NCI-H524 (cell line): ENCODE data around the gene BEGAIN.

Source experiments
- DNase-seq, 2 experiments: peaks; one replicate each; lab custom pipeline; 2025; lab: John Stamatoyannopoulos, UW

BEGAIN gene

DNA sequence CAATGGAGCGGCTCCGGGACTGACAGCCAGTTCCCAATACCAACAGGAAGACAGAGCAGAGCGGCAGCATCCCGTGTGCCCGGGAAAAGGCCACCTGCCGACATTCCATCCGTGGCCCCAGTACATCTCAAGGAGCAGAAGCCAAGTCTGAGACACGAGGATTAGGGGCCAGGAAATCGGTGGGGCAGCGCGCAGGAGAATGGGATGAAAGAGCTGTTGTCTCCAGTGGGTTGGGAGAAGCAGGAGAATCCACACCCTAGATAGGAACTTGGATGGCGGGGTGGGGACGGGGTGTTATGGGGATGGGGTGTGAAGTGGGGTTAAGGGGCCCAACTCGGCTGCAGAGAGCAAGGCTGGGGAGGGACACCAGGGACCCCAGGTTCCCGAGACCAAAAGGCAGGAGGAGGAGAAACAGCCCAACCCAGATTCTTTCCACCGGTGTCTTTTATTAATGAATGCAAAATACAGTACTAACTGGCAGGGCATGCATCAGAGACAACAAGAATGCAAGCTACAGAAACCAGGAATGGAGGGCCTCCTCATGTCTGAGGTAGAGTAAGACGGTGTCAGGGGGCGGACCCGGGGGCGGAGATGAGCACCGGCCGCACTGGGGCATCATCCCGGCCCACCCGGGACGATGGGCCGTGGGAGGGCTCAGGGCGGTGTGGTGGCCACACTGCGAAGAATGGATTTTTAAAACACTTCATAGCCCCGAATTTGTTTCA is 50.3 kb downstream of the BEGAIN start:
- no peak for DNase-seq

DNA sequence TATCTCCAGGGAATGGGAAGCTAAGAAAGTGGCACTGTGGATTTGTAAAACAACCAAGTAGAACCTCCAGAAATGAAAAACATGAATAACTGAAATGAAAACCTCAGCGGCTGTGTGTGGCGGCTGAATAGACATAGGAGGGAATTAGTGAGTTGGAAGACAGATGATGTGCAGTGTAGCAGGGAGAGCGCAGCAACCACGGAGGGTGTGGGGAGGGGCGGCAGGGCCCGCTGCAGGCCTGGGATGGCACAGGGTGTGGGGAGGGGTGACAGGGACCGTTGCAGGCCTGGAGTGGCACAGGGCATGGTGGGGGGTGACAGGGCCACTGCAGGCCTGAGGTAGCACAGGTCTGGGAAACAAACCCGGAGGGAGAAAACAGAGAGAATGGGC is 51.1 kb downstream of the BEGAIN start:
- no peak for DNase-seq

DNA sequence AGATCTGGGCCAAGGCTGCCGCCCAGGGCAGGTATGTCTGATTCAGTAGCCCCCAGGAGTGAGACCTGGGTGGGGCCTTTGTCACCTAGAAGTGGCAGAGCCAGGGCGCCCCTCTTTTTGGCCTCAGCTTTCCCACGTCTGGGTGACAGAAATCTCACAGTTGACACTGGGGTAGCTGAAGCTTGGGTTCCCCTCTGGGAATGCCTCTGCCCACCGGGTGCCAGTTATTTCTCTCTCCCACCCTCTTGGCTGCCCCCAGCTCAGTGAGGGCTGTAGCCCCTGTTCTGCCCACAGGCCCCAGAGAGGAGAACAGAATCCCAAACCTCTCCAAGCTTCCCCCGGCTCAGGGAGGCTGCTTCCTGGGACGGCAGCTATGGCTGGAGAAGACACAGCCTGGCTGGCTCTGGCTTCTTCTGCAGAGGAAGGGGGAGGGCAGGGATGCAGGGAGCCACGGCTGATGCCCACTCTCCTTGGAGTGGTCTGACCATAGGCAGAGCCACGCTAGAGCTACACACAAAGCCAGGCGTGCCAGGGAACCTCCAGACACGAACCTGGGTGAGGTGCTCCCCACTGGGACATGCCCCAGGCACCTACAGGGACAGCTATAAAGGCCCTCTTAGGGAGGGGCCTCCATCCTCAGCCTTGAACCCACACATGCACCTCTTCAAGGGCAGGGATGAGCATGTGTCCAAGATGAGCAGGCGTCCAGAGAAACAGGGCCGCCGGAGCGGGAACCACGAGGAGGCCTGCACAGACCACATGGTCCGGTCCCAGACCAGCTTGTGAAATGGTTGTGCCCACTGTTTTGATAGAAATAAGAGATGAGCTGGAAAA is 51.7 kb downstream of the BEGAIN start:
- no peak for DNase-seq

DNA sequence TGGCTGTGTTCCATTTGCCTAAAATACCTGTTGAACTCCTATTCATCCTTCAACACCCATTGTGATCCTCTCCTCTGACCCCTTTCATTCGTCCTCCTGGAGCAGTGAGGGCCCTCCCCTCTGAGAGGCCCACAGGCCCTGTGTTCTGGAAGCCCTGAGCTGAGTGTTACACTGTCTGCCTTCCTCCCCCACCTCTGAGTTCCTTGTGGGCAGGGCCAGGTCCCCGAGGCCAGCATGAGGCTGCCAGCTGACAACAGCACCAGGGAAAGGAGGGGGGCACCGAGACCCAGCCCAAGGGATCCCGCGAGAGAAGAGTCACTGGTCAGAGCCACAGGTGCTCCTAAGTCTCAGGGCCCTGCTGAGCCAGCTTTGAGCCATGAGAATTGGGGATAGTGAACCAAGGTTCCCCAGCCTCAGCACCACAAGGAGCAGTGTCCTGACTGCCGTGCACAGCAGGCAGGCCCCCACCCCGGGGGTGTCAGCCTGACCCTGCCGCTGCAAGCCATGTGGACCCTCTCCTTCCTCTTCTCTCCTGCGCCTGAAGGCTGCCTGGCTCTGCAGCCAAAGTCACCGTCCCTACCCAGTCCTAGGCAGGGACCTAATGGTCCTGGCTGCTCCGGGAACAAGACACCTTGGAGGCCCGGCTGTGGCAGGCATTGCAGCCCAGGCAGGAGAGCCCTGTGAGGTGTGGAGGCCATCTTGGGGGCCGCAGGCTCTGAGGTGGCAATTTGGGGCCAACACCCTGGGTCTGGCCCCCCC is 52.5 kb downstream of the BEGAIN start:
- no peak for DNase-seq

DNA sequence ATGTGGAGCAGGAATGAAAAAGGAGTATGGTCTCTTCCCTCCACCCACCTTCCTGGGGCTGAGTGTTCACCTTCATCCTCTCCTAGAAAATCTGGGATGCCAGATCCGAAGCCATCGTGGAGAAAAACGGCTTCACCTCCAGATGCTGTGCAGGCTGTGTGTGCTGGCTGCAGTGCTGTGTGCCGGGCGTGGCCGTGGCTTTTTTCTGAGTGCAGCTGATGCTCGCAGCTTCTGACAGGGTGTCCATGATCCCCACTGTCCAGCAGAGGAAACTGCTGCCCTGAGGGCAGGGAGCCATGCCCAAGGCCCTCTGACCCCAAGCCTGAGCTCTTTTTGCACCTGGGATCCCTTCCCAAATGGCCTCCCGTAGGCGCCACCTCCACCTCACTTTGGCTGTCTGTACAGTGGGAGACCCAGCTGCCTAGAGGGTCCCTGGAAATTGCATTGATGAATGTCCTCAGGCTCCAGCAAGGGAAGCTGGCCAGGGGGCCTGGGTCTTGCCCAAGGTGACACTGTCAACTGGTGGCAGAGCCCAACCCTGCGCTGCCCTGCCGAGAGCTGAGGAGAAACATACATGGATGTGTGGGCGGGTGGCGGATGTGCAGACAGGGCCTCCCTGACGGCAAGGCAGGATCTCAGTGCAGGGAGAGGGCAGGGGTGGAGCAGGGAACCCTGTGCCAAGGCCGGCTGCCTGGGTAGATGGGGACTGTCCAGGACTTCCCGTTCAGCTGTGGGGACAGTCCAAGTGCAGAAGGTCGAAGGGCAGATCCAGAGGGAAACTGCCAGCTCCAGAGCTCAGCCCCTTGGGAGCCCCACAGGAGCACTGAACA is 53.3 kb downstream of the BEGAIN start:
- no peak for DNase-seq

DNA sequence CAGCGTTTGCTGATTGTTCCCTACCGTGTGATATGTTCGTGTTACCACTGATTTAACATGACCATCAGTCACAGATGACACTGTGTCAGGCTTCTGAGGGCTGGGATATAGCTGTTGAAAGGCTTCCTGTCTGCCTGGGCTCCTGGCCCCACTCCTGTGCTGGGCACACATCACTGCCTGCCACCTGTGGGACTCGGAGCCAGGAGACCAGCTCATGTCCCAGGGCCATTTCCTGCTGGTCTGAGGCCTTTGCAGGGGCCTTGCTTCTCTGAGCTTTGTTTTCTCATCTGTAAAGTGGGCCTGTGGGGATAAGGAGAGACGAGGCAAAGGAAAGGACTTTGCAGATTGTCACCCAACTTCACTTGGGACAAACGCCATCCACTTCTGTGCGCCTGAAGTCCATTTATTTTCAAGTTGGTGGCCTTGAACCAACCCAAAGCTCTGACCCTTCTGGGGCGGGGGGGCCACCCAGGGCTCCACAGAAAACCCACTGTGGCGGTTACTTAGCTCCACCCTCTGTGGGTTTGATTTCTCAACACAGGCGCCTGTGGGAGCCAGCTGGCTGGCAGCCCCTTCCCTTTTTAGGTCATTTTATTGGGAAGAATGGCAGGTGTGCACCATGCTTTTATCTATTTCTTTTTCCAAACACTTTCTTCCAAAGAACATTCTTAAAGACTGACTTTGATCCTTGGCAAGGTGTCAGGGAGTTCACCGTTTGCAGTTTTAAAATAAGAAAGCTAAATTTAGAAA is 54.1 kb downstream of the BEGAIN start:
- DNase-seq, result no peak

DNA sequence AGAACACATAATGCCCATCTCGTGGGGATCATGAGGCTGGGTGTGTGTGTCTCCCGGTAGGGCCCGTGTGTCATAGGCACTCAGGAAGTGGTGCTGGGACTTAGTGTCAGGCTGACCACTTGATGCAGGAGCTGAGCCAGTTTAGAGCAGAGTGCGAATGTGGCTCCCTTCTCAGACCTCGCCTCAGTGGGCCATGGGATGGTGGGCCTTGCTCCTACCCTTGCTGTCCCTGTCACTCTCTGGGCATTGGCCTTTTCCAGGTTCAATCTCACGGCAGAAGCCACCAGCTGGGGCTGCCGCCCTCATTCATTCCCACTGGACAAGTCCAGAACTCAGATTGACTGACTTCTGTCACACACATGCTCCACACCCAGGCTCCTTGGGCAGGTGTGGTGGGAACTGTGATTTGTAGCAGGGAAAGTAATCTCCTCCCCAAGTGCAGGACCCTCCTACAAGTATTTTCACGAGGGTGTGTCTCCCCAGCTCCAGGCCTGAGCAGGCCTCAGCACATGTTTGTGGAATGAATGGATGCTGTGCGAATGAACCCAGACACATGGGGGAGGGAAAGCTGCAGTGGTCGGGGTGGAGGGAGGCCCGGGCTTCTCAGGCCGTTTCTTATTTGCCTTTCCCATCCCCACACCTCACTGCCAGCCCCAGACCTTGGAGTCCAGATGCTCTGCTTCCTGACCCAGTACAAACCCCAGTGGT is 54.9 kb downstream of the BEGAIN start:
- DNase-seq, result no peak

DNA sequence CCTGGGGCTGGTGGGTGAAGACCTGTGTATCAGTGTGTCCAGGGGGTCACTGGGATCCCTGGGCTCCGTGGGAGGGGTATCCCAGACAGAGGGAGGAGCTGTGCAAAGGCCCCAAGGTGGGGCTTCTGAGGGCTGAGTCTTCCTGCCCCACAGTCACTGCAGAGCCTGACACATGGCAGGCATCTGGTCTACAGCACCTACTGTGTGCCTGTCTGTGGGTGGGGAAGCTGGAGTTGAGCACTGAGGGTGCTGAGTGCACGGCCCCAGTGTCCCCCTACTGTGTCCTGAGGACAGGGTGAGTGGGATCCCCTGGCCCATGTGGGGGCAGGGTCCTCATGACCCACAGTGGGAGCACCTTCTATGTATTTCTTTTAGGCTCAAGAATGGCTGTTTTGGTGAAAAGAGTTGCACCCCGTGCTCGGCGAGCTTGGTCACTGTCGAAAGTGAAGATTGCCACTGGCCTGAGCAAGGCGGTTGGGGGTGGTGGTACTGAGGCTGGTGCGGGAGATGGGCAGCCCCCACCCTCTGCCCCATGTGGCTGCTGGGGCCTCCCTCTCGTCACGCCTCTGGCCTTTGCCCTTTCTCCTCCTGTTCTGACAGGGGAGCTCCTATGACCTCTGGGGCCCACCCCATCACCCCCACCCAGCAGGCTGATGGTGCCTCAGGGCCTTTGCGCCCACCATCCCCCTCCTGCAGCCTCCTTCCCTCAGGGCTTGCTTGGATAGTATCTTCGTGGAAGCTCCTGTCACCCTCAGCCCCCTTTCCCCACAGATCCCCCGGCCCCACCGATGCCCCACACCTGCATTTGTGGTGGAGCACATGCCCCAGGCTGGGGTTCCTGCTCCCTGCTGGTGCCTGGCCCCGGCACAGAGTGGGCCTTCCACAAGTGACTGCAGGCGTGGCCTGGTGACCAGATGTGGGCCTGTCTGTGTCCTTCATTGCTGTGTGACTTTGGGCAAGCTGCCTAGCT is 55.8 kb downstream of the BEGAIN start:
- DNase-seq, result no peak

DNA sequence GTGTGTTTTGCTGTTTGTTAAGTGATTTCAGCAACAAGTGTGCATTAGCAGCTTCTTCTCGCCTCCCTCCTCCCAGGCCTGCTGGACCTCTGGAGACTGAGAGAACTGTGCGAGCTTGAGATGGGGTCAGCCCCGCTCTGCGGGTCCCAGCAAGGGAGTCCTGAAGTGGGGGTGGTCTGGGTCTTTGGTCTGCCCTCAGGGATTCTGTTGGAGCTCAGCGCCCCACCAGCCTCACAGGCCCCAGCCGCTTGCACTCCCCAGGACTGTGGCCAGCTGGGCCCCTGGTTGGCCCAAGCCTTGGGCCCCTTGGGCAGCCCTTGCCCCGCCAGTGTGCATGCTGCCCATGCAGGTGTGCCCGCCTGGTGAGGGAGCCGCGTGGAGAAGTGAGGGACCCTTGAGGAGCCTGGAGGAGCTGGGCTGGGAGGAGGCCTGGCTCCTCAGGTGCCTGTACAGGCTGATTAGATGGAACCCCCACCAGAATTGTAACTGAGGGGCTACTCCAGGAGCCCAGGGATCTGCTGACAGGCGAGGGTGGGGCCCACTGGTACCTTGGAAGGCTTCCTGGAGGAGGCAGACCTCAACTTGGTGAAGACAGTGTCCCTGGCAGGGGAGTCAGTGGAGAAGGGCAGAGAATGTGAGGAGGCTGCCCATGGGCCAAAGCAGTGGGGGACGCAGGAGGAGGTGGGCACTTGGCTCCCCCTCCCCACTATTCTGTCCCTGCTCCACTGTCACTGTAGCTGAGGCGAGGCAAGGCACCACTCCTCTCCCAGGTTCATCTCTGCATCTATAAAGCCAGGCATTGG is 56.7 kb downstream of the BEGAIN start:
- DNase-seq, result no peak

DNA sequence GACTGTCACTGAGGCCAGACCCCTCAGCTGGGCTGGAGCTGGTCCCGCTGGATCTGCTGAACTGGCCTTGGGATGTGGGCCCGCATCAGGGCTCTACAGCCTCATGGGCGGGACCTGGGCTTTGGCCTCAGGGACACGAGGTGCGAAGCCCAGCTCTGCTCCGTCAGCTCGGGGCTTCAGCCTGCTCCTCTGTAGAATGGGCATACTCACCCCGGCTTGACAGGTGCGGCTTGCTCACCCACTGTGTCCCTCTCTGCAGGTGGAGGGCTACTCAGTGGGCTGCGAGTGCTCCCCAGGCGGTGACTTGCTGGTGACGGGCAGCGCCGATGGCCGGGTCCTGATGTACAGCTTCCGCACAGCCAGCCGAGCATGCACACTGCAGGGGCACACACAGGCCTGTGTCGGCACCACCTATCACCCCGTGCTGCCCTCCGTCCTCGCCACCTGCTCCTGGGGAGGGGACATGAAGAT is 57.6 kb downstream of the BEGAIN start:
- DNase-seq, result no peak

DNA sequence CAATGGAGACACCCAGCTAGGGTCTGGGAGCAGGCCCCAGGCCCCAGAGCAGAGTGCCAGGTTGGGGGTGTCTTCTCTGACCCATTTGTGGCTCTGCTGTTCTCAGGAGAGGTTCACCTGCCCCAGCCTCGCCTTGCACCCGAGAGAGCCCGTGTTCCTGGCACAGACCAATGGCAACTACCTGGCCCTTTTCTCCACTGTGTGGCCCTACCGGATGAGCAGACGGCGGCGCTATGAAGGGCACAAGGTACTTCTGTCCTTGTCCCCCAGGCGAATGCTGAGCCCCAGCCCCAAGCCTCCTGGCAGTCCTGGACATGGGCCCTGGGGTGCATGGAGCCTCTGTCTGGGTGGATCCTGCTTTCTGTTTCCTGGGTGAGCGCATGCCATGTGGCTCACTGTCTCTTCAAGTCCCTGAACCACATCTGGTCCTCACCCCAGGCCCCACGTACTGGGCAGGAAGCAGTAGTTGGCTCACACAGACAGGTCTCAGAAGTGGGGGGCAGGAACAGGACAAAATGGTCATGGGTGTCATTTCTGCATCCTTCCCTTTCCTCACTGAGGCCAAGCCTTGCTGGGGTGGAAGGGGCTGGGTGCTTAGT is 58.2 kb downstream of the BEGAIN start:
- DNase-seq, result no peak

DNA sequence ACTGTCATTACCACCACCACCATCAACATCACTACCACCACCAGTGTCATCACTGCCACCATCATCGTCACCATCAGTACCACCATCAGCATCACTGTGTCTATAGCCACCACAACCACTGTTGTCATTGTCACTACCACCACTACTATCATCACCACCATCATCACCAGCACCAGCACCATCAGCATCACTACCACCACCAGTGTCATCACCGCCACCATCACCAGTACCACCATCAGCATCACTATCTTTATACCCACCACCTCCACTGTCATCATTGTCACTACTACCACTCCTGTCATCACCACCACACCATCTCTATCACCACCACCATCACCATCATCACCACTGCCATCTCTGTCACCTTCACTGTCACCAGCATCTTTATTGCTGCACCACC is 60.6 kb downstream of the BEGAIN start:
- no peak for DNase-seq

DNA sequence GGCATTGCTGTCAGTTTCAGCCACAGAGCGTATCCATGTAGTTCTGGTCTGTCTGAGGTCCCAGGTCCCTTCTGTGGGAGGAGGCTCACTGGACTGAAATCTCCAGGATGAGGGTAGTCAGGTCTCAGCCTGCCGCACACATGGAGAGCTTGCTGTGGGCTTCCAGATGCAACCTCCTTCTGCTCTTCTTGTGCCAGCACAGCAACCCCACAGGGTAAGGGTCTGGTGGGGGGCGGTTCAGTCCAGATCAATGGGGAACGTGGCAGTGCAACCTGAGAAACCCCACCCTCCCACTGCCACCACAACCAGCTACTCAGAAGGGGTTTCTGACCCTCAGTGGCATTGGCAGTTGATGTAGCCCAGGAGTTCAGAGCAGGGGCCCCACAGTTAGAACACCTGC is 61.2 kb downstream of the BEGAIN start:
- no peak for DNase-seq

DNA sequence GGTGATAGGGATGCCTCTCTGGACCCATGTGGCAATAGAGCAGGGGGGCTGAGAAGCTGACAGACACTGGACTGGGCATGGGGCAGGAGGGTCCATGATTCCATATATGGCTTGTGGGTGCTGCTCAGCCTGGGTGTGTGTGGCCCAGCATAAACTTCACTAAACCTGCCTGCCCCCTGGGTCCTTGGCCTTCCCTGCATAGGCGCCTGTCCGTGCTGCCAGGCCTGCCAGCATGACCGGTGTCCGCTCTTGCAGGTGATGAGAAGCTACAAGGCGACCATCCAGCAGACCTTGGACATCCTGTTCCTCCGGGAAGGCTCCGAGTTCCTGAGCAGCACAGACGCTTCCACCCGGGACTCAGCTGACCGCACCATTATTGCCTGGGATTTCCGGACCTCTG is 61.6 kb downstream of the BEGAIN start:
- no peak for DNase-seq

DNA sequence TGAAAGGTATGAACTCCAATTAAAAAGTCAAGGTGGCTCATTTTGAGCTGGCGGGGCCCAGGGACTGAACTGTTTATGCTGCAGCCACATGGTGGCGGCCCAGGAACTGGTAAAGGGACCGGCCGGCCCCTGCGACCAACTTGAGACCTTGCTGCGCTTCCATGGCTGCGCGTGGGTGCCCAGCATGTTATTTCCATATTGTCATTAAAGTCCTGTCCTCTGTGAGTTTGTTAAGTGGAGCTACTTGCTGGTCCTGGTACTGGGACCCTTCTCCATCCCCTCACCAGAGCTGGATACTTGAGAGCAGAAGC is 62.3 kb downstream of the BEGAIN start:
- peak in 1 of 2 experiments; percentile 19 for DNase-seq

DNA sequence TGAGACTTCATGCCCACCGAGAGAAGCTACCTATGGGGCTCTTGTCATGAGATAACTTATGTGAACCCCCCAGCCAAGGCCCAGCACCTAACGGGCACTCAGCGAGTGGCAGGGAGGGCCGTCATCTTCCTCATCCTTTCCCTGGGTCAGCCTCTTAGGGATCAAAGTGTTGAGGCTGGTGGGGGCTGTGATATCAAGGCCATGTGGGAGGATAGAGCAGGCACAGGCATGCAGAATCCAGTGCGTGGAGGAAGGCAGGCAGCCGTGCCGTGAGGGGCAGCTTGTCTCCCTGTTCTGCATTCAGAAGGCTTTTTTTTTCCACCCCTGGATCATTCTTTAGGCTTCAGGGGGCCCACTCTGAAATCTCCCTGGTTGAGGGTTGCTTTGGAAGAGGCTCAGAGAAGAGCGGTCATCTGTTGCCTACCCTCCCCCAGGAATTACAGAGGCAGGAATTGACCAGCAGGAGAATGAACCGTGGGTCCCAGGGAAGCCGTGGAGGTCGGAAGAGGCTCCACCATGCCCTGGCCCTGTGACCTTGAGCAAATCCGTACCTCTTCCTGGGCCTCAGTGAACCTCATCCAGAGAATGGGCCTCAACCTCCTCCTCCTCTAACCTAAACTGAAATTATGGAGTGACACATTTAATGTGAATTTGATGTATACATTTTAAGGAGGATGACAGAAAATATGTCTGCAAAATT is 62.8 kb downstream of the BEGAIN start:
- no peak for DNase-seq

DNA sequence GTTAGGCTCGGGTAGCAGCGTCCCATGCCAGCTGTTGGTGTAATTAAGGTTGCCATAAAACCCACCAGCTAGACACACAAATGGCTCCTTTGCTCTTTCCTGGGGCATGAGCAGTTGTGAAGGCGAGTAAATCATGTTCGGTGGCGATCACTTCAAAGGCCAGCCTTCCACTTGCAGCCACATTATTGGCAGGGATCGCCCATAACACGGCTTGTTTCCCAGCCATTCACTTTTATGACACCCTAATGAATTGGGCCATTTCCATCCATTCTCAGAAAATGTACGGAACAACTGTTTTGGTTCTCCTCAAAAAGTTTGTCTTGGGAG is 63.4 kb downstream of the BEGAIN start:
- peak; percentile 43 to 81 for DNase-seq
